B cell (primary cell): Measurements from ENCODE around the gene SLC2A13. TPM values are rescaled to one million over a fixed set of nuclear protein-coding genes. Genes with fewer than 3 reads are reported as not detected.

ENCODE experiments used
- ATAC-seq: fragments of 200-7000 bp; cut with Tn5 transposase; one replicate; pipeline ENCODE4 v1.10.0; 2021; ENCODE audit warnings: low read depth, mild to moderate bottlenecking, moderate number of reproducible peaks, moderate library complexity
- CTCF ChIA-PET: fragments of 350-600 bp; sonication (Branson Sonifier 250); formaldehyde crosslinking; loops from one replicate; lab custom pipeline; 2021; ENCODE audit warnings: antibody characterized with exemption, inconsistent platforms; lab: Charles Lee
- POLR2A ChIA-PET: fragments of 350-600 bp; sonication (Branson Sonifier 250); formaldehyde crosslinking; loops from one replicate; lab custom pipeline; 2021; ENCODE audit warnings: antibody characterized with exemption; lab: Charles Lee
- DNase-seq: peaks from one replicate; pipeline ENCODE4 v3.0.0; 2013
- H2AFZ ChIP-seq: 2 replicates; pipeline ENCODE4 v1.6.1; 2012; ENCODE audit warnings: mild to moderate bottlenecking, low read depth, low read length; ENCODE audit not compliant: insufficient read depth, poor library complexity, severe bottlenecking
- H3K27ac ChIP-seq, 2 donors: 1 replicate in 1 of 2; 2 replicates in 1 of 2; pipeline ENCODE4 v1.5.1; 2012 to 2013; ENCODE audit warnings: low read length in 2 of 2, mild to moderate bottlenecking in 2 of 2, moderate library complexity in 1 of 2
- H3K27me3 ChIP-seq, 4 experiments: fragments of 200-600 bp in 1 of 4; sonication (generic) in 1 of 4; replicated peaks in 1 of 4; 1 replicate in 2 of 4; 2 replicates in 2 of 4; pipeline versions ENCODE4 v1.6.1 to v1.7.0; 2013 to 2016; ENCODE audit warnings: low read length in 3 of 4, mild to moderate bottlenecking in 2 of 4, mixed read lengths in 1 of 4, moderate library complexity in 1 of 4; ENCODE audit not compliant: insufficient read depth in 4 of 4, control insufficient read depth in 3 of 4; ENCODE audit errors: control extremely low read depth in 1 of 4
- H3K36me3 ChIP-seq, 2 experiments: replicated peaks in 1 of 2; 1 replicate in 1 of 2; 2 replicates in 1 of 2; pipeline versions ENCODE4 v1.6.1 to v1.7.1; 2013; ENCODE audit warnings: low read length in 1 of 2; ENCODE audit not compliant: insufficient read depth in 2 of 2, control insufficient read depth in 1 of 2; ENCODE audit errors: control extremely low read depth in 1 of 2, extremely low read depth in 1 of 2
- H3K4me1 ChIP-seq, 2 donors: fragments of 200-600 bp in 1 of 2; sonication (generic) in 1 of 2; 1 replicate in 1 of 2; 2 replicates in 1 of 2; pipeline versions ENCODE4 v1.5.1 to v1.6.1; 2013 to 2017; ENCODE audit warnings: low read length in 2 of 2; ENCODE audit not compliant: control insufficient read depth in 2 of 2, insufficient read depth in 2 of 2
- H3K4me2 ChIP-seq: replicated peaks from 2 replicates; pipeline ENCODE3; 2012; ENCODE audit warnings: mild to moderate bottlenecking, low read depth, low read length; ENCODE audit not compliant: poor library complexity, severe bottlenecking
- H3K4me3 ChIP-seq, 5 experiments: fragments of 200-600 bp in 1 of 5; sonication (generic) in 1 of 5; 1 replicate in 3 of 5; 2 replicates in 2 of 5; pipeline versions ENCODE4 v1.5.1 to v1.7.0; 2011 to 2016; ENCODE audit warnings: low read length in 4 of 5, mild to moderate bottlenecking in 4 of 5, low read depth in 2 of 5, control low read depth in 1 of 5, moderate library complexity in 1 of 5; ENCODE audit not compliant: insufficient read depth in 1 of 5; ENCODE audit errors: control extremely low read depth in 1 of 5, extremely low read depth in 1 of 5
- H3K79me2 ChIP-seq: fragments of 200-600 bp; sonication (generic); one replicate; pipeline ENCODE4 v1.6.0; 2016; ENCODE audit warnings: low read length; ENCODE audit not compliant: control insufficient read depth, insufficient read depth
- H3K9ac ChIP-seq: fragments of 200-600 bp; sonication (generic); 2 replicates; pipeline ENCODE4 v1.6.1; 2017; ENCODE audit warnings: mild to moderate bottlenecking, low read length, moderate library complexity
- H3K9me3 ChIP-seq, 3 donors: one replicate each; pipeline versions ENCODE4 v1.6.1 to v1.7.1; 2013; ENCODE audit warnings: low read length in 2 of 3; ENCODE audit not compliant: control insufficient read depth in 2 of 3, insufficient read depth in 1 of 3; ENCODE audit errors: control extremely low read depth in 1 of 3
- H4K20me1 ChIP-seq: 2 replicates; pipeline ENCODE4 v1.6.0; 2012; ENCODE audit warnings: mild to moderate bottlenecking, low read length; ENCODE audit not compliant: insufficient read depth, control insufficient read depth, poor library complexity, severe bottlenecking
- H3K27ac Mint-ChIP-seq: one replicate; pipeline ENCODE4 v1.8.0; 2021; ENCODE audit warnings: mixed read lengths
- H3K27me3 Mint-ChIP-seq: one replicate; pipeline ENCODE4 v1.8.0; 2021; ENCODE audit warnings: mixed read lengths
- H3K4me1 Mint-ChIP-seq: one replicate; pipeline ENCODE4 v1.8.0; 2021; ENCODE audit warnings: mixed read lengths
- H3K4me3 Mint-ChIP-seq: one replicate; pipeline ENCODE4 v1.8.0; 2021; ENCODE audit warnings: mixed read lengths
- H3K9me3 Mint-ChIP-seq: one replicate; pipeline ENCODE4 v1.8.0; 2022; ENCODE audit warnings: mixed read lengths; ENCODE audit not compliant: insufficient read depth
- EZH2 ChIP-seq: IDR thresholded peaks from 2 replicates; pipeline ENCODE4 v1.6.1; 2012; ENCODE audit warnings: borderline replicate concordance, low read depth, mild to moderate bottlenecking, moderate library complexity, low read length; ENCODE audit not compliant: insufficient read depth, poor library complexity, severe bottlenecking
- WGBS: methylation state at CpG from one replicate; pipeline ENCODE4 v1.1.5; 2013; ENCODE audit warnings: missing lambda C conversion rate; ENCODE audit not compliant: insufficient coverage; 5-methylcytosine and 5-hydroxymethylcytosine counted together
- intact Hi-C: fragments of 100-400 bp; cut with micrococcal nuclease; formaldehyde crosslinking; loops from one replicate; pipeline ENCODE4 v1.10.0; 2022
- polyA plus RNA-seq: library from polyadenylated mRNA; depleted of rRNA; stranded (reverse); fragments of >200 nt; gene quantifications from 2 replicates; pipeline ENCODE4 v1.2.3, GENCODE V29; 2012
- total RNA-seq, 2 donors: library from RNA; stranded (reverse); fragments of 120-200 nt in 1 of 2; gene quantifications; 1 replicate in 1 of 2; 2 replicates in 1 of 2; pipeline versions ENCODE4 v1.2.3 to v1.2.4, GENCODE V29; 2013 to 2022
- TF ChIP-seq, protein P1 (sequence below): fragments of 200-600 bp; IDR thresholded peaks from one replicate; pipeline ENCODE4 v1.8.0; 2022; ENCODE audit warnings: antibody characterized with exemption, mild to moderate bottlenecking

SLC2A13 gene
- total and polyA plus RNA-seq, 2 donors (not counting 1 experiment from before 2014, with no cell fraction given) = 2.1 to 8.6 TPM

DNA sequence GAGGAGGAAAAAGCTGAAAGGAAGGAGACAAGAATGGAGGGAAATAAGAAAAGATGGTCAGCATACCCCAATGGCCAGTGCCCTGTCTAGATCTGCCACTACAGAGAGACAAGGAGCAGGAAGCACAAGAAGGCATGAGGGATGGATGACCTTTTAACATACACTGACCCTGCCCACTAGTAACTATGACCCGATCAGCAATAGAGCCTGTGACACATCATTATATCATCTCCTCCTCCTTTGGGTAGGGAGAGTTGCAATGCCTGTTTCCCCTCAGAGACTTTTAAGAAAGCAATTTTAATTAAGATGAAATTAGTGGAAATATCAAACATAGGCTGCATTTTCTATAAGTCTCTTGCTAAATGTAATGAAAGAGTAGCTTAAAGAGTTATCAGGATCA is 4.7 kb upstream of the SLC2A13 start:
- Histone ChIP-seq H3K4me3 (no peak overlapping the region), H3K27ac (no peak overlapping the region), H3K9ac (no peak overlapping the region), H3K9me3 (no peaks in the 10 kb centered on the region), H3K27me3 (no peaks in the 10 kb centered on the region), H2AFZ (no peak overlapping the region), H4K20me1 (no peaks in the 10 kb centered on the region), H3K36me3 (no peaks in the 10 kb centered on the region), H3K4me2 (no peak overlapping the region), H3K79me2 (no peaks in the 10 kb centered on the region), H3K4me1 (peaks cover 7 to 15% of the 10 kb centered on the region in 2 donors)
- no CpG with 5 or more reads among the region's 1 CpG for WGBS
- intact Hi-C loops = no loop called here
- no peak for ATAC-seq
- H3K4me3 Mint-ChIP-seq = no peak overlapping the region
- TF ChIP-seq EZH2 = no peak
- TF ChIP-seq, protein P1, sequence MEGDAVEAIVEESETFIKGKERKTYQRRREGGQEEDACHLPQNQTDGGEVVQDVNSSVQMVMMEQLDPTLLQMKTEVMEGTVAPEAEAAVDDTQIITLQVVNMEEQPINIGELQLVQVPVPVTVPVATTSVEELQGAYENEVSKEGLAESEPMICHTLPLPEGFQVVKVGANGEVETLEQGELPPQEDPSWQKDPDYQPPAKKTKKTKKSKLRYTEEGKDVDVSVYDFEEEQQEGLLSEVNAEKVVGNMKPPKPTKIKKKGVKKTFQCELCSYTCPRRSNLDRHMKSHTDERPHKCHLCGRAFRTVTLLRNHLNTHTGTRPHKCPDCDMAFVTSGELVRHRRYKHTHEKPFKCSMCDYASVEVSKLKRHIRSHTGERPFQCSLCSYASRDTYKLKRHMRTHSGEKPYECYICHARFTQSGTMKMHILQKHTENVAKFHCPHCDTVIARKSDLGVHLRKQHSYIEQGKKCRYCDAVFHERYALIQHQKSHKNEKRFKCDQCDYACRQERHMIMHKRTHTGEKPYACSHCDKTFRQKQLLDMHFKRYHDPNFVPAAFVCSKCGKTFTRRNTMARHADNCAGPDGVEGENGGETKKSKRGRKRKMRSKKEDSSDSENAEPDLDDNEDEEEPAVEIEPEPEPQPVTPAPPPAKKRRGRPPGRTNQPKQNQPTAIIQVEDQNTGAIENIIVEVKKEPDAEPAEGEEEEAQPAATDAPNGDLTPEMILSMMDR = no peak
- no peak for DNase-seq
- POLR2A ChIA-PET = interaction anchor here (0.6 kb wide), 1 partner anchor 10 kb away, joined by 4 read pairs; no protein-coding TSS in a partner anchor
- H3K27me3 Mint-ChIP-seq = no peaks in the 10 kb centered on the region
- H3K27ac Mint-ChIP-seq = no peak overlapping the region
- CTCF ChIA-PET = interaction anchor here (1.7 to 9.9 kb wide), 2 partner anchors 99 to 120 kb away, joined by 3 to 80 read pairs; no protein-coding TSS in a partner anchor
- H3K9me3 Mint-ChIP-seq = no peaks in the 10 kb centered on the region
- peaks cover 16% of the 10 kb centered on the region for H3K4me1 Mint-ChIP-seq

DNA sequence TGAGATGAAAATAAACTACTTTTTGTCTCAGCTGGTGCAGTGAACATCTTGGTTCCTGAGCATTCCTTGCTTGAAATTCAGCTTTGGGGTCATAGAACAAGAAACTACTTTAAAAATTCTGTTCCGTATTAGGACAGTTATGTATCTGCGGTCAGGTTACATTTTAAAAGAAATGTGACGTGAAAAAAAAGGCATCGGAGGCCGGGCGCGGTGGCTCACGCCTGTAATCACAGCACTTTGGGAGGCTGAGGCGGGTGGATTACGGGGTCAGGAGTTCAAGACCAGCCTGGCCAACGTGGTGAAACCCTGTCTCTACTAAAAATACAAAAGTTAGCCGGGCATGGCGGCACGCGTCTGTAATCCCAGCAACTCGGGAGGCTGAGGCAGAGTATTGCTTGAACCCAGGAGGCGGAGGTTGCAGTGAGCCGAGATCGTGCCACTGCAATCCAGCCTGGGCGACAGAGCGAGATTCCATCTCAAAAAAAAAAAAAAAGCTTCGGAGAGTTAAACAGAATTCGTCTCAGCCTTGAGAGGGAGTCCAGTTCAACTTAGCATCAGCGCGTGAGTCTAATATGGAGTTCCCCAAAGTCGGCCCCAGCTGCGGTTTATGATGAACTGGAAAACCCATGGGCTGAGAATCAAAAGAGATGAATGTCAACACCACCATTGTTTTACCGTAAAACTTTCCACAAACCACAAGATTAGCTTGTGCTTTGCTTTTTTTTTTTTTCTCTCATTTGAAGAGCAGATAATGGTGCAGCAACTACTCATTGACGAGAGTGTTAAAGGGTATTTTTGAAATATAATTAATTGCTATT is 2.1 kb upstream of the SLC2A13 start:
- no peaks in the 10 kb centered on the region for H4K20me1 ChIP-seq
- peak overlapping the region; percentile 7 for H3K27ac Mint-ChIP-seq
- peak overlapping the region; percentile 91 for H3K4me2 ChIP-seq
- H3K27me3 ChIP-seq = no peaks in the 10 kb centered on the region
- TF ChIP-seq, protein P1 = peak; percentile 41
- TF ChIP-seq EZH2 = no peak
- no peaks in the 10 kb centered on the region for H3K27me3 Mint-ChIP-seq
- WGBS = 73% methylated on average over 27 of the region's 29 CpGs
- peaks cover 10 to 30% of the 10 kb centered on the region in 2 donors for H3K4me1 ChIP-seq
- CTCF ChIA-PET = interaction anchor here (0.7 to 9.9 kb wide), 23 partner anchors 9 to 521 kb away, joined by 3 to 80 read pairs (median 4); partner anchors contain the start of gene ABCD2
- H3K9ac ChIP-seq = peak overlapping the region; percentile 65
- no peaks in the 10 kb centered on the region for H3K79me2 ChIP-seq
- H2AFZ ChIP-seq = peak overlapping the region; percentile 94
- no peak overlapping the region for H3K27ac ChIP-seq
- no peaks in the 10 kb centered on the region for H3K9me3 ChIP-seq
- H3K36me3 ChIP-seq = no peaks in the 10 kb centered on the region
- intact Hi-C loops = loop anchor here (1.0 to 10.0 kb wide), 8 partner anchors 44 to 789 kb away; no protein-coding TSS in a partner anchor
- no peaks in the 10 kb centered on the region for H3K9me3 Mint-ChIP-seq
- H3K4me3 ChIP-seq = peak overlapping the region in 3 of 5 experiments; percentile 29 to 83 (median 39)
- peak; percentile 30 for DNase-seq
- no peak for ATAC-seq
- peaks cover 28% of the 10 kb centered on the region for H3K4me1 Mint-ChIP-seq
- POLR2A ChIA-PET = no interaction called here
- H3K4me3 Mint-ChIP-seq = peak overlapping the region; percentile 81
